Kidney epithelial cell (primary cell): ENCODE measurements around the gene CDK14. TPM values are rescaled to one million over a fixed set of nuclear protein-coding genes. Genes with fewer than 3 reads are reported as not detected.

Source experiments
- DNase-seq: peaks from one replicate; pipeline ENCODE4 v3.0.0-alpha.2; 2010; ENCODE audit warnings: low read depth
- H3K27me3 ChIP-seq: 2 replicates; pipeline ENCODE4 v1.6.0; 2011; ENCODE audit warnings: low read length; ENCODE audit not compliant: control insufficient read depth, insufficient read depth
- H3K36me3 ChIP-seq: 2 replicates; pipeline ENCODE4 v1.5.1; 2011; ENCODE audit warnings: low read length; ENCODE audit not compliant: control insufficient read depth, insufficient read depth
- H3K4me3 ChIP-seq: 2 replicates; pipeline ENCODE4 v1.5.1; 2011; ENCODE audit warnings: low read depth, mild to moderate bottlenecking, control low read depth, low read length
- total RNA-seq: library from RNA; depleted of rRNA; stranded (reverse); fragments of >200 nt; gene quantifications from 2 replicates; pipeline ENCODE4 v1.2.3, GENCODE V29; 2015
- TF ChIP-seq, protein P1 (sequence below): IDR thresholded peaks from 2 replicates; pipeline ENCODE4 v1.5.1; 2011; ENCODE audit warnings: mild to moderate bottlenecking, moderate library complexity, low read length, control low read depth, inconsistent platforms; ENCODE audit not compliant: insufficient read depth, poor library complexity, severe bottlenecking

CDK14 gene
- total RNA-seq, 1 donor from 2014 or later = 18.2 TPM

DNA sequence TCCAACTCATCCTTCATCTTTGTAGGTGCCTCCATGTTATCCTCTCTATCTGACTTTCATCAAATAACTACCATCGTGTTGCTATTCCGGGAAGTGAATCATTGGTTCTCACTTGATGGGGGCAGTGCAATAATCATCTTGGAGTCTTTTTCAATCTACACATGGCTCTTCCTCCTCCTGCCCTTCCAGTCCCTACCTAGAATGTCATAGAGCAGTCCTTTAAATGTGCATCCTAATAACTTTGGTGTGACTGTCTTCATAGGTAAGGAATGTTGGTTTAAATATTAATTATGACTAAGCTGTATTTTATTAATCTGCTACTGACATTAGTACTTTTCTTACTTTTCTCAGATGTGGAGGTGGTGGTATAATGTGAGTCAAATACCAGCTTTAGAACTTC lies 8.4 kb upstream of the CDK14 start:
- Histone ChIP-seq H3K36me3 (no peaks in the 10 kb centered on the region), H3K27me3 (no peaks in the 10 kb centered on the region), H3K4me3 (no peak overlapping the region)
- TF ChIP-seq, protein P1, sequence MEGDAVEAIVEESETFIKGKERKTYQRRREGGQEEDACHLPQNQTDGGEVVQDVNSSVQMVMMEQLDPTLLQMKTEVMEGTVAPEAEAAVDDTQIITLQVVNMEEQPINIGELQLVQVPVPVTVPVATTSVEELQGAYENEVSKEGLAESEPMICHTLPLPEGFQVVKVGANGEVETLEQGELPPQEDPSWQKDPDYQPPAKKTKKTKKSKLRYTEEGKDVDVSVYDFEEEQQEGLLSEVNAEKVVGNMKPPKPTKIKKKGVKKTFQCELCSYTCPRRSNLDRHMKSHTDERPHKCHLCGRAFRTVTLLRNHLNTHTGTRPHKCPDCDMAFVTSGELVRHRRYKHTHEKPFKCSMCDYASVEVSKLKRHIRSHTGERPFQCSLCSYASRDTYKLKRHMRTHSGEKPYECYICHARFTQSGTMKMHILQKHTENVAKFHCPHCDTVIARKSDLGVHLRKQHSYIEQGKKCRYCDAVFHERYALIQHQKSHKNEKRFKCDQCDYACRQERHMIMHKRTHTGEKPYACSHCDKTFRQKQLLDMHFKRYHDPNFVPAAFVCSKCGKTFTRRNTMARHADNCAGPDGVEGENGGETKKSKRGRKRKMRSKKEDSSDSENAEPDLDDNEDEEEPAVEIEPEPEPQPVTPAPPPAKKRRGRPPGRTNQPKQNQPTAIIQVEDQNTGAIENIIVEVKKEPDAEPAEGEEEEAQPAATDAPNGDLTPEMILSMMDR = no peak
- DNase-seq = no peak

DNA sequence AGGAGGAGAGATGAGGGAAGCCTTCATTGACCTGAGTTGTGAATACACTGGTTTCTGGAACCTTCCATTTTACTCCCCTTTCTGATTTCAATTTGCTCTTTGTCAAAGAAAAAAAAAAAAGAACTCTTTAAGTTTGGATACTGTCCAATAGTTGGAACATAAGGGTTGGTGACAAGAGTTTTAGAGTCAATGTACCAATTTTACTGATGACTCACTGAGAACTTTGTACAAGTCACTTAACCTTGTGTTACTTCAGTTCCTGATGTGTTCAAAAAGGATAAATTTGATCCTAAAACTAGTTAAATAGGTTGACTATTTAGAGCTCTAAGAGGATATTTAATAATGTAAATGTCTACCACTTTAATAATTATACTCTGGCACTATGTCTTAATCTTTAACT lies 4.1 kb upstream of the CDK14 start:
- DNase-seq = no peak
- Histone ChIP-seq H3K27me3 (no peaks in the 10 kb centered on the region), H3K4me3 (no peak overlapping the region), H3K36me3 (no peaks in the 10 kb centered on the region)
- TF ChIP-seq, protein P1 = no peak

DNA sequence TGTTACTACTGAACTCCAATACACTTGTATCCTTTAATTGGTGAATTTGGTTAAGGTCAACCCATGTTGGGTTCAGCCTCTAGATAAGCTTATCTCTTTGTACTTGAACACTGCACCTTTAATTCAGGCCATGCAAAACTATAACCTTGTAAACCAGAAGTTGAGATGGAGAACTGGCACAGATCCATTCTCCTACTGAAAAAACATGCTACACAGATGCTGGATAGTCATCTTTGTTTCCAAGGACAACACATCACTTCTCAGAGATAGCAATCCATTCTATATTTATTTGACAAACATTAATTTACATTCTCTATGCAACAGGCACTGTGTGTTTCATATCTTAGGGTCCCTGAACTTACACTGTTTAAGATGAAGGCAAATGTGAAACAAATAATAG lies 2.9 kb upstream of the CDK14 start:
- TF ChIP-seq, protein P1 = no peak
- no peak for DNase-seq

DNA sequence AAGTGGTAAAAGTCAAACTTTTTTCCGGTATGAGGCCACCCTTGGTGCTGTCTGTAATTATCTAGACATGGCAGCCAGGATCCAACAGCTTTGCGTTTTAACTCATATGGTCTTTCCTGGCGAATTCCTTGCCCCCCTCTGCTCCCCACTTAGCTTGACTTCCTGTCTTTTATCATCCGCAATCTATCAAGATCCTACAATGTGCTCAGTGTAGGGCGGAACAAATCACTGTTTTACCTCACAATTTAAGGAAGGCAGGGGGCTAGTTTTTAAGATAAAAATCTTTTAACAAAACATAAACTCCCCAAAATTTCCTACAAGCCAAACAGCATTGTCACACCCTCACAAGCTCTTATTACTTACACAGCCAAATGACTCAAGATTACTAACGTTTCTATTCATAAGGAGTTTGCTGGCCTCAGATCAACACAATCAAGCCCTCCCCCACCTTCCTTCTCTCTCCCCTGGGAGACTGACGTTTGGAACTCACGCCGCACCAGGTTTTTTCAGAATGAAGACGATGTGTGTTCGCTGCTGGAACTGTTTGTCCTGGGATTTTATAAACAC lies 1.3 kb upstream of the CDK14 start:
- Histone ChIP-seq H3K36me3 (no peaks in the 10 kb centered on the region), H3K4me3 (no peak overlapping the region), H3K27me3 (no peaks in the 10 kb centered on the region)
- TF ChIP-seq, protein P1 = no peak
- DNase-seq = peak; percentile 37

More for the DNA sequence above, 2.9 kb upstream of the CDK14 start:
- no peaks in the 10 kb centered on the region for H3K36me3 ChIP-seq
- H3K27me3 ChIP-seq = no peaks in the 10 kb centered on the region
- no peak overlapping the region for H3K4me3 ChIP-seq

DNA sequence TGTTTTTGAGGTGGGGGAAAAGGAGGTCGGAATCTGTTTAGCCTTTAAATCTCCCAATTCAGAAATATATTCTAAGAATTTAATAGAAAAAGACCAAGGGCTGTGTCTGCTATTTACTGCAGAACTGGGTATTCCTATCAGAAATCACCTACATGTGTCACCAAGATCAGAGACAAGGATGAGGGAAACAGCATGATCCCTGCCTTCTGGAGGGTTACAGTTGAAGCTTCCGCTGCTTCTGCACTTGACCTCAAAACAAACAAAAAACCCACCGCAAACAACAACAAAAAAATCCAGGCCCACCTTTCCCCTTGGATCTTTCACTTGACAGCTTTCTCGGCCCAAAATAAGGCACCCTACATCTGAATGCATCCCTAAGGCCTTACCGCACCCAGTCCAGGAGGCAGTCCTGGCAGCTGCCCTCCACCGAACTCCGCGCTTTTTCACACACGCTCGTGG lies 750 bp upstream of the CDK14 start:
- no peaks in the 10 kb centered on the region for H3K36me3 ChIP-seq
- peak overlapping the region; percentile 61 for H3K4me3 ChIP-seq
- no peak for DNase-seq
- TF ChIP-seq, protein P1 = no peak
- no peaks in the 10 kb centered on the region for H3K27me3 ChIP-seq
